Activated T-cell treated with anti-CD3 and anti-CD28 coated beads, Interleukin-2, amount 50 U/mL, for 4 hours (primary cell): ENCODE results near the gene VPS26A. TPM values are rescaled to one million over a fixed set of nuclear protein-coding genes. Genes with fewer than 3 reads are reported as not detected.

Experiments used
- ATAC-seq, 2 donors: fragments of 200-7000 bp; cut with Tn5 transposase; one replicate each; pipeline ENCODE4 v1.10.0; 2021
- DNase-seq: peaks from one replicate; pipeline ENCODE4 v3.0.0-alpha.2; 2020
- H3K27me3 Mint-ChIP-seq: one replicate; pipeline ENCODE4 v1.8.0; 2021; ENCODE audit warnings: low read depth, mixed read lengths
- H3K36me3 Mint-ChIP-seq: one replicate; pipeline ENCODE4 v1.8.0; 2022; ENCODE audit warnings: mixed read lengths; ENCODE audit not compliant: insufficient read depth
- H3K4me1 Mint-ChIP-seq: one replicate; pipeline ENCODE4 v1.8.0; 2021; ENCODE audit warnings: low read depth, mixed read lengths
- H3K4me3 Mint-ChIP-seq: one replicate; pipeline ENCODE4 v1.8.0; 2021; ENCODE audit warnings: mild to moderate bottlenecking, moderate library complexity, mixed read lengths
- H3K9me3 Mint-ChIP-seq: one replicate; pipeline ENCODE4 v1.8.0; 2021; ENCODE audit warnings: mixed read lengths
- total RNA-seq, 3 donors: library from RNA; stranded (reverse); gene quantifications; one replicate each; pipeline ENCODE4 v1.2.1, GENCODE V29; 2021

VPS26A gene
- 10 to 100 TPM; 25.9 to 30.5 (median 29.9) TPM for total RNA-seq

DNA sequence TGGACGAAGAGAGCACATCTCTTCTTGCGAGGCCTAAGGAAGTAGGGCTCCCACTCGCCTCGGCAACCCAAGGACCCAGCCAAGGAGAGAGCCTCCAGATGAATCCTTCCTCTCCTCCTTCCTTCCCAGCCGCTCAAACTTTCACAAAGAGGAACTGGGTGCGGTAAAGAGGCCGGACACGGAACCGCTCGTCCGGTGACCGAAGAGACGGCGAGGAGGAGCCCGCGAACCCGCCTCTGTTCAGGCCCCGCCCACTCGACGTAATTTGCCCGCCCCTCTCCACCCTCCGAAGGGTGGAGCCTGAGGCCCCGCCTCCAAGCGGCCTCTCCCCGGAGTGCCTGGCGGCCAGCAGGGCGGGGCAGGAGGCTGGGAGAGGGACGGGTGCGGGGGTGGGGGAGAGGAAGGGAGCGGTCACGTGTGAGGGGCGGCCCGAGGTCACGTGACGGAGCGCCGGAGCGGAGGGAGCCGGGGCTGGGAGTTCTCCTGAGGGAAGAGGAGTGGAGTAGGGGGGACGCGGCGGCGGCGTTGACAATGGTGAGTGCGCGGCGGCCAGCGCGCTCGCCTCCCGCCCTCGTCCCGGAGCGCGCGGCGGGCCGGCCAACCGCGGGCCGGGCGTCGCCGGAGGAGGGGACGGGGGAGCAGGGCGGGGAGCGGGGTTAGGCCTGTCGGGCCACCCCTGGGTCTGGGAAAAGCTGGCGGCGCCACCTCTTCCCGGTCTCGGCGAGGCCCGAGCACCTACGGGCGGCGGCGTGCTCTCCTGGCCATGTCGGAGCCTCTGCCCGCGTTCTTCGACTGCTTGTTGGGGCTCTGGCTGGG, at the start of gene VPS26A:
VPS26A (plus strand) TSS at position 432 of the 816 bp plus-strand sequence; CDS start at position 532, 100 bp downstream.
- peaks cover 31% of the 10 kb centered on the region for H3K4me1 Mint-ChIP-seq
- ATAC-seq (peak; percentile 92 to 94), DNase-seq (peak; percentile 99)
- no peaks in the 10 kb centered on the region for H3K36me3 Mint-ChIP-seq
- no peaks in the 10 kb centered on the region for H3K9me3 Mint-ChIP-seq
- no peaks in the 10 kb centered on the region for H3K27me3 Mint-ChIP-seq
- H3K4me3 Mint-ChIP-seq = peak within 1 kb of the TSS; percentile 93

DNA sequence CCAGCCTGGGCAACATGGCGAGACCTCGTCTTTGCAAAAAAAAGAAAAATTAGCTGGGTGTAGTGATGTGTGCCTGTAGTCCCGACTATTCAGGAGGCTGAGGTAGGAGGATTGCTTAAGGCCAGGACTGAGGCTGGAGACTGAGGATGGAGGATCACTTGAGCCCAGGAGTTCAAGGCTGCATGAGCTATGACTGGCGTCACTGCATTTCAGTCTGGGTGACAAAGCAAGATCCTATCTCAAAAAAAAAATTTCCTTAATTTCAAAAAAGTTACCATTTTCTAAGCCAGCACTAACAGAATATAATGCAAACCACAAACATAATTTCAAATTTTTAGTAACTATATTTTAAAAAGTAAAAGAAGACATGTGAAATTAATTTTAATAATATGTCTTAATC, 49.4 kb upstream of the VPS26A start:
- Mint-ChIP-seq H3K36me3 (no peaks in the 10 kb centered on the region), H3K9me3 (no peaks in the 10 kb centered on the region), H3K27me3 (no peaks in the 10 kb centered on the region), H3K4me1 (peaks cover 7% of the 10 kb centered on the region), H3K4me3 (no peak overlapping the region)
- DNase-seq (no peak), ATAC-seq (no peak)

DNA sequence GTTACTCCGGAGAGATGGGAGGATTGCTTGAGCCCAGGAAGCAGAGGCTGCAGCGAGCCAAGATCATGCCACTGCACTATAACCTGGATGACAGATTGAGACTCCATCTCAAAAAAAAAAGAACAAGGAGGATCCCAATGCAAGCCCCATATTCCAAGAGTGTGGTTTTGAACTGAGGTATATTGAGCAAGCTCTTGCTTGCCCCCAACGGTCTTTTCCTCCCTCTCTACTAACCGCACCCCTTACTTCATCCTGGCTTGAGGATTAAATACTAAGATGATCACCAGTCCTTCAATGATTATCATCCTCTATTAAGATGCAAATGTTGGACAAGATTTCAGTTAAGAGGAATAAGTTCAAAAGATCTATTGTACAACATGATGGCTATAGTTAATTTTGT, 48.5 kb upstream of the VPS26A start:
- Mint-ChIP-seq H3K27me3 (no peaks in the 10 kb centered on the region), H3K9me3 (no peaks in the 10 kb centered on the region)
- ATAC-seq = no peak

DNA sequence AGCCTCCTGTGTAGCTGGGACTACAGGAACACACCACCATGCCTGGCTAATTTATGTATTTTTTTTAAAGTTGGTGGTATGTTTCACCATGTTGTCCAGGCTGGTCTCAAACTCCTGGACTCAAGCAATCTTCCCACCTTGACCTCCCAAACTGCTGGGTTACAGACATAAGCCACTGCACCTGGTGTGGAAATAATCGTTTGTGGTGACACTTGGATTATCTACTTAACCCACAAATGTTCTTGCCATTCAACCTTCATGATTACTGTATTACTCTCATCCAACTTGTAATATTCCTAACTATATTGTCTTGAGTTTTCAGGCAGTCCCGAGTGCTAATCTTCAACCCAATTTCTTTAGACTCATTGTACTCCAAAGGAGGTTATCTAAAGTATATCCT, 45.7 kb upstream of the VPS26A start:
- H3K9me3 Mint-ChIP-seq = no peaks in the 10 kb centered on the region
- no peak for DNase-seq
- no peak overlapping the region for H3K4me3 Mint-ChIP-seq
- H3K36me3 Mint-ChIP-seq = no peaks in the 10 kb centered on the region
- H3K27me3 Mint-ChIP-seq = no peaks in the 10 kb centered on the region
- no peak for ATAC-seq
- peaks cover 2% of the 10 kb centered on the region for H3K4me1 Mint-ChIP-seq

More for the DNA sequence above, 48.5 kb upstream of the VPS26A start:
- Mint-ChIP-seq H3K36me3 (no peaks in the 10 kb centered on the region), H3K4me1 (peaks cover 7% of the 10 kb centered on the region), H3K4me3 (no peak overlapping the region)
- DNase-seq = no peak

DNA sequence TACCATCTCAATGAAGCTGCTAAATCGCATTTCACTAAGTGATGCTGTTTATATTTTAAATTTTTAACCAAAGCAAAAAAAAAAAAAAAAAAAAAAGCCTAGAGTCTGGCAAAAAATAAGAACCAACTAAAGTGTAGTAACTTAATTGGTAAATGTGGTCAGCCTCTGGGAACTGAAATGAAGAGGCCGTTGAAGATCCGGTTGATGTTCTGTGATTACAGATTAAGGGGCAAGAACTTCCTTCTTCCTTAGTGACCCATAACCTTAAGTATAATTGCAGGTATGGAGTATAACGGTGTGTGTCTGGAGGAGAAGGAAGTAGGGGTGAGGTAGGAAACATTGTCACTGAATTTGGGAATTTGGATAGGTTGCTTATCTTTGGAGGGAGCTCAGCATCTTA, 43.8 kb upstream of the VPS26A start:
- H3K36me3 Mint-ChIP-seq = no peaks in the 10 kb centered on the region
- no peak for ATAC-seq
- DNase-seq = no peak
- no peaks in the 10 kb centered on the region for H3K27me3 Mint-ChIP-seq
- H3K4me3 Mint-ChIP-seq = no peak overlapping the region
- H3K4me1 Mint-ChIP-seq = peaks cover 4% of the 10 kb centered on the region
- no peaks in the 10 kb centered on the region for H3K9me3 Mint-ChIP-seq

DNA sequence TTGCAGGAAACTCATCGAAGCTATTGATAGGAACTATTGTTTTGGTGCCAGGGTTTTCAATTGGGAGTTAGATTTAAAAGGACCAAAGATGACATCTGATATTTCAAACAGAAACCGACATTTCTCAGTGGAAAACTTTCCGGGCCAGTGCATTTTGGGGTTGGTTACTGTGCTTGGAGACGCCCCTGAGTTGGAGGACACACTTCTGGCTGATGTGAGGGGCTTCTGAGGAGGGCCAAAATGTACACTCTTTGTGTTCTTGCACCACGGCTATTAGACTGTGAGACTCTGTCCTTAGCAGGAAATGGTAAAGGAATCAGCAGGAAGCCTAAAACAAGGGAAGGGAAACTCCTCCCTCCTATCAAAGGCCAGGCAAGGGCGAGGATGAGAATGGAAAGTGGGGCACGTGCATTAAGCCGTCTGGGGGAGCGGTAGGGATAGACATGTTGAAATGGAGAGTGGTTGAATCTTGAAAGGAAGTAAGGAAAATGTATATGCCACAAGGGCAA, 37.9 kb upstream of the VPS26A start:
- Mint-ChIP-seq H3K4me3 (peak overlapping the region; percentile 72), H3K4me1 (peaks cover 42% of the 10 kb centered on the region), H3K36me3 (peaks cover 22% of the 10 kb centered on the region), H3K9me3 (no peaks in the 10 kb centered on the region), H3K27me3 (no peaks in the 10 kb centered on the region)
- ATAC-seq = no peak
- no peak for DNase-seq

DNA sequence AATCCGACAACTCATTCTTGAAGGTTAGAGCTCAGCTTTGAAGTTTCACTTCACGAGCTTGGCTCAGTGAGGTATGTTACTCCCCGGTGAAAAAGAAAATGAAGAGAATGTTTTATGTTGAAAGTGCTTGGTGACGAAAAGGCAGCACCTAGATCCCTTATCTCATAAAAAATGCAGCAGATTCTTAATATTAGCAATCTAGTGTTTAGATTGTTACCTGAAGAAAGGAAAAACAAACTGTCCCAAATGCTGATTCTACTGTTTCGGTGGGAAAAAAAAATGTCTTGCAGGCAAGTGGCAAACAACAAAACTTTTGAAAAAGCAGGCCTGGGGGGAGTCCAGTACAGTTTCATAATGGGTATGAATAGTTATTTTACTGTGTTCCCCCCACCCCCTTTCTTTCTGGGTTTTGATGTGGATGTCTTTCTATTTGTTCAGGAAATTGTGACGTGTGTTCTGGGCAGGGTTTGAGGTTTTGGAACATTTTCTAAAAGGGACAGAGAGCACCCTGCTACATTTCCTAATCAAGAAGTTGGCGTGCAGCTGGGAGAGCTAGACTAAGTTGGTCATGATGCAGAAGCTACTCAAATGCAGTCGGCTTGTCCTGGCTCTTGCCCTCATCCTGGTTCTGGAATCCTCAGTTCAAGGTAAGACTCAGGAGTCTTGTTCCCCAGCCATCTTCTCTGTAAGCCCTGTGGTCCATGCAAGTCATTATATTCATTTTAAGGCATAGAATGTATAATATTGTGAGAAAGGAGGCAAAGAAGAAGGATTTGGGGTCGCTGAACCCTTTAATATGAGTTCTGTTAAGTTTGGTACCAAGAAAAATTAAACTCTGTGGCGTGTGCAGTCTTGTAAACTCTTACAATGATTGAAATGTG, 36.1 kb upstream of the VPS26A start, which contains the start of gene SRGN:
SRGN (plus strand) TSS at position 514 of the 881 bp plus-strand sequence; CDS start at position 569, 55 bp downstream.
- peaks cover 58% of the 10 kb centered on the region for H3K4me1 Mint-ChIP-seq
- H3K27me3 Mint-ChIP-seq = no peaks in the 10 kb centered on the region
- H3K9me3 Mint-ChIP-seq = no peaks in the 10 kb centered on the region
- H3K36me3 Mint-ChIP-seq = peaks cover 31% of the 10 kb centered on the region
- ATAC-seq (peak; percentile 55 to 59), DNase-seq (peak; percentile 68)
- H3K4me3 Mint-ChIP-seq = peak within 1 kb of the TSS; percentile 98

DNA sequence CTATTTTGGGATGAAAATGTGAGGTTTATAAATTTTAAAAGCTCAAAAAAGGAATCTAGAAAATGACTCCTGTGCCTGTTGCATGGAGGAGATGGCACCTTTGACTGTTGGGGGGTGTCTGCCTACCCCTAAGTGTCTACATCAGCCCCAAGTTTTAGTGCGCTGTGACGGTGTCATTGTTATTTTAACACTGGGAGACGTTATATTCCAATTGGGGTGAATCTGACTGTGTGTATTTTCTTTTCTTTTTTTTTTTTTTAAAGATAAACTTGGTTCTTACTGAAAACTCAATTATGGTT, 35.6 kb upstream of the VPS26A start:
- Mint-ChIP-seq H3K4me3 (peak overlapping the region; percentile 98), H3K36me3 (peaks cover 34% of the 10 kb centered on the region), H3K27me3 (no peaks in the 10 kb centered on the region), H3K9me3 (no peaks in the 10 kb centered on the region), H3K4me1 (peaks cover 64% of the 10 kb centered on the region)
- no peak for DNase-seq
- ATAC-seq = no peak

DNA sequence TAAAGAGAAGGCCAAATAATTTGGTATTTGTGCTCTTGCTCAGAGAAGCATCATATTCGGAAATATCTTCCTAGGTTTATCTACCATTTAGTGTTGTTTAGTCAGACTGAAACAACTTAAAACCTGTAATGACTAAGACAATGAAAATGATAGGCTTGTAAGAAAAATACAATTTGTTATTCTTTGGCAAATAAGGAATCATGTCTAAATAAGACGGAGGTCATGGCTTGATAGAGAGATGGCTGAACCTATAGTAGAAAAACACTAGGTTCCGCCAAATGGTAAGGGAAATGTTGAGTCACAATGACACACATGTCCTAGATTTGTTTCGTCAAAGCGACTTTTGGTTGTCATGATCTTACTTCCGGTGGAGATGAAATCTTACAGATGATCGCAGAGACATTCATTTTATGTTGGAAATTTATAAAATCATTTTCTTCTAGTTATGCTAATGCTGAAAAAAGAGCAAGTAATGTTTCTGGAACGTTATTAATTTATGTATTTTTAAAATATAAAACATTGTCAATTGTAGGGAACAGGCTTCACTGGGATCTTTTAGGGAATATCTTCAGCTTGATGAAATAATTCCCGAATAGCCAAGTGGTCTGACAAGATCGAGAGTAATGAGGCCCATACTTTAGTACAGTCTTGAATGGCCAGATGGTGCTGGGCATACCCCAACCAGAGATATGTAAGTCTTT, 35.0 kb upstream of the VPS26A start:
- Mint-ChIP-seq H3K4me1 (peaks cover 69% of the 10 kb centered on the region), H3K27me3 (no peaks in the 10 kb centered on the region), H3K4me3 (peak overlapping the region; percentile 98), H3K9me3 (no peaks in the 10 kb centered on the region), H3K36me3 (peaks cover 36% of the 10 kb centered on the region)
- no peak for DNase-seq
- ATAC-seq = peak; percentile 3 to 12

DNA sequence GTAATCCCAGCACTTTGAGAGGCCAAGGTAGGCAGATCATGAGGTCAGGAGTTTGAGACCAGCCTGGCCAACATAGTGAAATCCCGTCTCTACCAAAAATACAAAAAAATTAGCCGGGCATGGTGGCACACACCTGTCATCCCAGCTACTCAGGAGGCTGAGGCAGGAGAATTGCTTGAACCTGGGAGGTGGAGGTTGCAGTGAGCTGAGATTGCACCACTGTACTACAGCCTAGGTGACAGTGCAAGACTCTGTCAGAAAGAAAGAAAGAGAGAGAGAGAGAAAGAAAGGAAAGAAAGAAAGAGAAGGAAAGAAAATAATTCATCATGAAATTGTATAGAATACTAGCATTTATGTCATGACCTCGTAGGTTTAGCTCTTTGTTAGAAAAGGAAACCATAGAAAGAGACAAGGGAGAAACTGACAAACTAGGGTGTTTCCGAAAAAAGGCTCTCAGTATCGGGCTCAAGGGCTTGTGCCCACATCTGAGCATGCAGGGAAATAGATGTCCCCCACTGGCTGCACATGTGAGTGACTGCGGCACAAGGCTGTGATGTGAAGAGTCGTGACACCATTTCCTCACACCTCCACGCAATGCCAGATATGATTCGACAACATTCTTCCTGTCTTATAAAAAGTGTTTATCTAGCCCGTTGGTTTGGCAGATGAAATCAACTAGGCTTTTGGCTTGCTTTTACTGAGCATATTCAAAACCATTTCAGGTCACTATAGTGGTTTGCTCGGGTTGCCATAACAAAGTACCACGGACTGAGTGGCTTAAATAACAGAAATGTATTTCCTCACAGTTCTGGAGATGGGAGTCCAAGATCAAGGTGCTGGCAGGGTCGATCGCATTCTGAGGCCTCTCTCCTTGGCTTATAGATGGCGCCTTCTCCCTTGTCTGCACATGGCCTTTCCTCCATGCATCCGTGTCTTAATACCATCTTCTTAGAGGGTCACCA, 34.1 kb upstream of the VPS26A start:
- peaks cover 36% of the 10 kb centered on the region for H3K36me3 Mint-ChIP-seq
- H3K9me3 Mint-ChIP-seq = no peaks in the 10 kb centered on the region
- H3K4me1 Mint-ChIP-seq = peaks cover 70% of the 10 kb centered on the region
- ATAC-seq = peak; percentile 75 to 78
- peak; percentile 55 for DNase-seq
- H3K4me3 Mint-ChIP-seq = peak overlapping the region; percentile 98
- H3K27me3 Mint-ChIP-seq = no peaks in the 10 kb centered on the region

DNA sequence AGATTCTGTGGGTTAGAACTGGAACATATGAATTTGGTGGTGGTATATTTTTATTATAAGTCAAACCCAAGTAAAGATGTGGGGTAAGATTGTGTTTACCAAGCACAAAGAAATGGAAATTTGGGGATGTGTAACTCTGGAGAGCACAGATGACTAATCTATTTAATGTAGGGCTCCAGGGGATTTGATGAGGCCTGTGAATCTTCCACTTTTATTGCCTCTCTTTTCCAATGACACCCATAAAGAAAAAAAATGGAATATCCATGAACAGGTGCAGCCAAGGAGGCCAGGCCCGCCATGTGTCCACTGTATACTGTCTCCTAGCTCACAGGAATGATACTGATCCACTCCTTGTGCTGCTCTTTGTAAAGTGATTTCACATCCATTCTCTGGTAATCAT, 33.3 kb upstream of the VPS26A start:
- DNase-seq = no peak
- ATAC-seq = no peak
- peaks cover 38% of the 10 kb centered on the region for H3K36me3 Mint-ChIP-seq
- H3K27me3 Mint-ChIP-seq = no peaks in the 10 kb centered on the region
- H3K4me3 Mint-ChIP-seq = peak overlapping the region; percentile 98
- H3K9me3 Mint-ChIP-seq = no peaks in the 10 kb centered on the region
- H3K4me1 Mint-ChIP-seq = peaks cover 67% of the 10 kb centered on the region

DNA sequence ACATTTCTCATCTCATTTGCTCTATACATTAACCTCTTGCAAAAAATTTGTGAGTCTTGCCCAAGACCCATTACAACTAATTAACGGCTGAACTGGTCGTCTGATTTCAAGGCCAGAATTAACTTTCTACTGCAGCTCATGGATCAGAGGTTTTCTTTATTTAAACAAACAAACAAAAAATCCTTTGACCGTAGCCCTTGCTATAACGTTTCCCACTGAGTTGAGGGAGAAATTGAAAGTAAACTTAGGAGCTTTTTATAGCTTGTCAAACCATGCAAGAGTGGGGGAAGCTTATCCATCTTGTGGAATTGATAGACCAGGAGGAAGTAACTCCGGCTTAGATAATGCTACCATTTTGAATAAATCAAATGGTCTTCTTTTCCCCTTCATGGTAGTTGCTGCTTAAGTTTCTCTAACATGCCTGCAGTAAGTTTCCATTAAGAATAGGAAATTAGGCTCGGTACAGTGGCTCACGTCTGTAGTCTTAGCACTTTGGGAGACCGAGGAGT, 32.8 kb upstream of the VPS26A start:
- H3K4me1 Mint-ChIP-seq = peaks cover 65% of the 10 kb centered on the region
- no peak for ATAC-seq
- DNase-seq = no peak
- peaks cover 38% of the 10 kb centered on the region for H3K36me3 Mint-ChIP-seq
- peak overlapping the region; percentile 98 for H3K4me3 Mint-ChIP-seq
- no peaks in the 10 kb centered on the region for H3K9me3 Mint-ChIP-seq
- H3K27me3 Mint-ChIP-seq = no peaks in the 10 kb centered on the region
